Fibroblast of mammary gland (primary cell): Measurements from ENCODE around the gene ACER3.

Source experiments
- DNase-seq: peaks from one replicate; pipeline ENCODE4 v3.0.0-alpha.2; 2010; ENCODE audit warnings: low read depth
- H3K4me3 ChIP-seq: 2 replicates; pipeline ENCODE4 v1.5.1; 2011; ENCODE audit warnings: low read depth, mild to moderate bottlenecking, low read length, moderate library complexity; ENCODE audit not compliant: control insufficient read depth
- CTCF ChIP-seq: conservative IDR thresholded peaks from 2 replicates; pipeline ENCODE4 v1.5.1; 2011; ENCODE audit warnings: low read depth, low read length, inconsistent platforms; ENCODE audit not compliant: control insufficient read depth, insufficient read depth

ACER3 gene

GRCh38 chr11:76837696-76838677 is 22.7 kb upstream of the ACER3 start:
- DNase-seq, result no peak
- no peak overlapping the region for H3K4me3 ChIP-seq

DNA sequence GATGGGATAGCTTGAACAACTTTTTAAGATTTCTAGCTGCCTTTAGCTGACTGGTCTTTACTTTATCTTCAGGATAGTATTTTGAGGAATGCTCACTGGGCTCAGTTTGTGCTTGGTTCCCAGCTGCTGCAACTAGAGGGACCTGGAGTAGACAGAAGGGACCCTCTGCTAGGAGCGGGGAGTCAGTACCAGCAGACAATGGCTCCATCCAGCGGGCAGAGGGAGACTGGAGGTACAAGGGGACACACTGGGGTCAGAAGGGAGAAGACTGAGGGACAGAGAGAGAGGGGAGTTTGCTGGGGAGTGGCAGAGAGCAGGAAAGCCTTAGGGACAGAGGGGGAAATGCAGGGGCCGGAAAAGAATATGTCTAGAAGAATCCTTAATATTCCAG is 22.0 kb upstream of the ACER3 start:
- H3K4me3 ChIP-seq, result no peak overlapping the region
- DNase-seq, result peak; percentile 4
- peak; percentile 15 for TF ChIP-seq CTCF

More at GRCh38 chr11:76837696-76838677, 22.7 kb upstream of the ACER3 start:
- no peak for TF ChIP-seq CTCF

DNA sequence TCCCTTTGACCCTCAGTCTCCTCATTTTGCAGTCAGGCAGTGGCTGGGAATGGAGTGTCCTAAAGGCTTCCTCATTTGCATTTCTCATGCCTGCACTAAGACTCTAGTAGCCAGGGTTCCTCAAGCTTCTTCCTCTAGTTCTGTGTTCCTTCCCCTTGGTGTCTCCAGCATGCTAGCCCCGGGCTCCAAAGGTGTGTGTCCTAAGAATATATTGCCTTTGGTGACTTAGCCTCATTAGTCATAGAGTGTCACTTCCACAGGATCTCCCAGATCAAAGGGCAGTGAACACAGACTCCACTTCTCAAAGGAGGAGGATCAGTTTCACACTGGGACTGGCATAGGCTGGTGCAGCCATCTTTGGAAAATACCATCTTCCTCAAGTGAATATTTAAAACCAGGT is 21.4 kb upstream of the ACER3 start:
- TF ChIP-seq CTCF, result no peak
- no peak overlapping the region for H3K4me3 ChIP-seq
- DNase-seq, result no peak

GRCh38 chr11:76841923-76842452 is 18.7 kb upstream of the ACER3 start:
- TF ChIP-seq CTCF, result no peak
- no peak overlapping the region for H3K4me3 ChIP-seq
- no peak for DNase-seq

DNA sequence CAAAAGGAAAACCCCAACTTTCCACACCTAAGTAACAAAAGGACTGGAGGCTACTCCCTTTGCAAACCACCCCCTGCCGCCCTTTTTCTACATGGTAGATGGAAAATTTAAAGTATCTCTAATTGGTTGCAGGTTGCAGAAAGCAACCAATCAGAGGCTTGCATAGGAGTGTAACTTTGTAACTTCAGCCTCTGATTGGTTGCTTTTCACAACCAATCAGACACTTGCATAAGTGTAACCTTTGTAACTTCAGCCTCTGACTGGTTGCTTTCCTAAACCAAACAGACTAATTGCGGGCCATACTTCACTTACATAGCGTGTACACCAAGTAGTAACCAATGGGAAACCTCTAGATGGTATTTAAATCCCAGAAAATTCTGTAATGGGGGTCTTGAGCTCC is 16.8 kb upstream of the ACER3 start:
- TF ChIP-seq CTCF, result no peak

GRCh38 chr11:76844511-76844910 is 16.2 kb upstream of the ACER3 start:
- TF ChIP-seq CTCF, result no peak
- no peak overlapping the region for H3K4me3 ChIP-seq
- DNase-seq, result no peak

More for the DNA sequence above, 16.8 kb upstream of the ACER3 start:
- no peak for DNase-seq
- H3K4me3 ChIP-seq, result no peak overlapping the region

DNA sequence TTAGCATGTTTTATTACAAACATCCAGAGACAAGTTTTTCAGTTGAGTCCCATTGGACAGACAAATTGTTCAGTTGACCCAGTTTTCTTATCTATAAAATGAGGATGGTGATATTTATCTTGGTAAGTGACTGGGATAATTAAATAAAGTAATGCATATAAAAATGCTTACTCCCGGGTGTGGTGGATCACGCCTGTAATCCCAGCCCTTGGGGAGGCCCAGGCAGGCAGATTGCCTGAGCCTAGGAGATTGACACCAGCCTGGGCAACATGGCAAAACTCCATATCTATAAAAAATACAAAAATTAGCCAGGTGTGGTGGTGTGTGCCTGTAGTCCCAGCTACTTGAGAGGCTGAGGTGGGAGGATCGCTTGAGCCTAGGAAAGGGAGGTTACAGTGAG is 15.6 kb upstream of the ACER3 start:
- H3K4me3 ChIP-seq, result no peak overlapping the region
- no peak for TF ChIP-seq CTCF
- DNase-seq, result no peak
